GM19193 (cell line): ENCODE results near the gene STARD3.

Source experiments
- POLR2A ChIP-seq: IDR thresholded peaks from 4 replicates; pipeline ENCODE4 v1.6.1; 2011; ENCODE audit not compliant: insufficient read depth, insufficient read length; ENCODE audit errors: extremely low read depth

STARD3 gene

DNA sequence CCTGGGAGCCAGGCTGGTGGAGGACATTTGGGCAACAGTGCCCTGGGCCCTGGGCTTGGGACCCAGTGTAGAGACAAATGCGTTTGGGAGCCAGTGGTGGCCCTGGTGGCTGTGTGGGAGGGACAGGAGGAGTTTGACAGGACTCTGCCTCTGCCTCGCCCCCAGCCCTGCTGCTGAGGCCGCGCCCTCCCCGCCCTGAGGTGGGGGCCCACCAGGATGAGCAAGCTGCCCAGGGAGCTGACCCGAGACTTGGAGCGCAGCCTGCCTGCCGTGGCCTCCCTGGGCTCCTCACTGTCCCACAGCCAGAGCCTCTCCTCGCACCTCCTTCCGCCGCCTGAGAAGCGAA is 16.3 kb downstream of the STARD3 start:
- TF ChIP-seq POLR2A: no peak

DNA sequence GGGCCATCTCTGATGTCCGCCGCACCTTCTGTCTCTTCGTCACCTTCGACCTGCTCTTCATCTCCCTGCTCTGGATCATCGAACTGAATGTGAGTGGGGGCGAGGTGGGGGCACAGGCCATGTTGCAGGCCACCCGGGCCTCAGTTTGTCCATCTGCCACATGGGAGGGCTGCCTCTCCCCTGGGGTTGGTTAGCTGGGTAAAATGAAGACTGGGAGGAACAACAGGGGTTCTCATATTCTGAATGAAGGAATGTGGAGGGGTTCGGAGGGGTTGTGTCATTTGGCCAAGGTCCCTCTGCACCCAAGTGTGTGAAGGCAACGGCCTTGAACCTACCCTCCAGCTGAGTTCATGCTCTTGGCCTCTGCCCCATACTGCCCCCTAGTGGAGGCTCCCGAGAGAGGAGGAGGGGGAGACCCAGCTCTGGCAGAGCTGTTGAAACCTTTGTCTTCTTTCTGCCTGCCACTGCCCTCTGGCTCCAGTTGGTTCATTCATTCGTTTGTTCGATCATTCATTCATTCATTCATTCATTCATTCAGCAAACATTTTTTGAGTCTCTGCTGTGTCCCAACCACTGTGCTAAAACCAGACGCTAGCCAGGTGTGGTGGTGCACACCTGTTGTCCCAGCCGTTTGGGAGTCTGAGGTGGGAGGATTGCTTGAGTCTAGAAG is 16.9 kb downstream of the STARD3 start:
- no peak for TF ChIP-seq POLR2A

DNA sequence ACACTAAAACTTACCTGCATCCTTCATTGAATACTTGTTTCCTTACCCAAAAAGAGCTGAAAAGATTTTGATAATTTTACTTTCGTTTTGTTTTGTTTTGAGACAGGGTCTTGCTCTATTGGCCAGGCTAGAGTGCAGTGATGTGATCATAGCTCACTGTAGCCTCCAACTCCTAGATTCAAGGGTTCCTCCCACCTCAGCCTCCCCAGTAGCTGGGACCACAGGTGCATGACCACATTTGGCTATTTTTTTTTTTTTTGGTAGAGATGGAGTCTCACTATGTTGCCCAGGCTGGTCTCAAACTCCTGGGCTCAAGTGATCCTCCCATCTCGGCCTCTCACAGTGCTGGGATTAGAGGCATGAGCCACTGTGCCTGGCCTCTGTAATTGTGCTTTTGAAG is 18.2 kb downstream of the STARD3 start:
- no peak for TF ChIP-seq POLR2A

DNA sequence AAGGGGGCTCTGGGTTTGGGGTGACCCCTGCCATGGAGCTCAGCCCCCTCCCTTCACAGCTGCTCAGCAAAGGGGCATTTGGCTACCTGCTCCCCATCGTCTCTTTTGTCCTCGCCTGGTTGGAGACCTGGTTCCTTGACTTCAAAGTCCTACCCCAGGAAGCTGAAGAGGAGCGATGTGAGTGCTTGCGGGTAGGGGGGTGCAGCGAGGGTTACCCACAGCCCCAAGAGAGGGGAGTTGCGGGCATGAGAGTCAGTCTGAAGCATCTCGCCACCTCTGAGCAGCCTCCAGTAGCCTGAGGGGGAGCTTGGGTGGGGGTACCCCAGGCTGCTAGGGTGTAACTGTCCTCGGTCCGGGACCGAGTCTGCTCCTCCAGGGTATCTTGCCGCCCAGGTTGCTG is 21.4 kb downstream of the STARD3 start:
- TF ChIP-seq POLR2A: no peak

DNA sequence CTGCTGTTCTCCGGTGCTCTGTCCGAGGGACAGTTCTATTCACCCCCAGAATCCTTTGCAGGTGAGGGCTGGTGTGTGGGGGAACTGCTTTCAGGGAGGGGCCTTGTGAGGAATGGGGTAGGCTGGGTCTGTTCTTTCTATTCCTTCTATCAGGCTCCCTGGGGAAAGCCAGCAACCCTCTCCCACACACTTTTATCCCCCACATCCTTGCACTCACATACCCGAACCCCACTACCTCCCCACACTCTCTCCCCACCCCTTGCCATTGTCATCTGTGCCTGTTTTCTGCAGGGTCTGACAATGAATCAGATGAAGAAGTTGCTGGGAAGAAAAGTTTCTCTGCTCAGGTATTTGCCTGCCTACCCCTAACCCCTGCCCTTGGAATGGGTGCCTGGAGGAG is 21.8 kb downstream of the STARD3 start:
- no peak for TF ChIP-seq POLR2A

DNA sequence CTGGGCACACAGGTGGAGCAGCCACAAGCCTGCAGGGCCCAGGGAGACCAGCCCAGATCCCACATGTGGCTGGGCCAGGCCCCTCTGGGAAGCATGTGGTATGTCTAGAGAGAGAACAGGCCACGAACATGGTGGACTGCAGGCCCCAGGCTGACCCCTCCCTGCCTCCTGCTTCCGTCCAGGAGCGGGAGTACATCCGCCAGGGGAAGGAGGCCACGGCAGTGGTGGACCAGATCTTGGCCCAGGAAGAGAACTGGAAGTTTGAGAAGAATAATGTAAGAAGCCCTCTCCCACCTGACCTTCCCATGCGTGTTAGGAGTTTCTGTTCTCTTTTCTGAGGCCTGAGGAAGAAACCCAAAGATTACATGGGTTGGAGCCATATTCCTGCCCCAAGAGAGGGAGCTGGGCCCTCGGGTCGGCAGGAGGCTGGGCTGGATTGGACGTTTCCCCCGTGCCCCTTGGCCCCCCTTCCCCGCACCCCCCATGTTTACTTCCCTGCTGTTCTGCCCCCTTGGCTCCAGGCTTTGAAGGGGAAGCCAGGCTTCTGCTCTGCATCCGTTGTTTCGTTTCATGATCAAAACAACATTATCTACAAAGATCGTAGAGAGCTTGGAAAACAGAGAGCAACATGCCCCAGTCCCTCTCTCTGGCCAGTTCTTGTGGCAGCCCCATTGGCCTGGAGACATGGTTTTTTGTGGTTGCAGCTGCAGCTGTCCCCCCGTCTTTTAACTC is 22.5 kb downstream of the STARD3 start:
- no peak for TF ChIP-seq POLR2A

DNA sequence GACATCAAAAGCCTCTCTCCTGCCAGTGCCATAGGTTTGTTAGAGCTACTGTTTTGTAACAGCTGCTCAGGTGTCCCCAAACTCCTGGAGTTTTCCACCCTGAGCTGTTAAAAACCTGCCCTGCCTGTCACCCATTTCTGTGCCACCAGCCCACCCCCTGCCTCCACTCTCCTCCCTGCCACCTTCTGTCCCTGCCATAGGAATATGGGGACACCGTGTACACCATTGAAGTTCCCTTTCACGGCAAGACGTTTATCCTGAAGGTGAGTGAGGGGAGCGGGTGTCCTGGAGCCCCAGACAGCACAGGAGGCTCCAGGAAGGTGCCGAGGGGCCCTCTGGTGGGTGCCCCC is 23.0 kb downstream of the STARD3 start:
- TF ChIP-seq POLR2A: no peak

DNA sequence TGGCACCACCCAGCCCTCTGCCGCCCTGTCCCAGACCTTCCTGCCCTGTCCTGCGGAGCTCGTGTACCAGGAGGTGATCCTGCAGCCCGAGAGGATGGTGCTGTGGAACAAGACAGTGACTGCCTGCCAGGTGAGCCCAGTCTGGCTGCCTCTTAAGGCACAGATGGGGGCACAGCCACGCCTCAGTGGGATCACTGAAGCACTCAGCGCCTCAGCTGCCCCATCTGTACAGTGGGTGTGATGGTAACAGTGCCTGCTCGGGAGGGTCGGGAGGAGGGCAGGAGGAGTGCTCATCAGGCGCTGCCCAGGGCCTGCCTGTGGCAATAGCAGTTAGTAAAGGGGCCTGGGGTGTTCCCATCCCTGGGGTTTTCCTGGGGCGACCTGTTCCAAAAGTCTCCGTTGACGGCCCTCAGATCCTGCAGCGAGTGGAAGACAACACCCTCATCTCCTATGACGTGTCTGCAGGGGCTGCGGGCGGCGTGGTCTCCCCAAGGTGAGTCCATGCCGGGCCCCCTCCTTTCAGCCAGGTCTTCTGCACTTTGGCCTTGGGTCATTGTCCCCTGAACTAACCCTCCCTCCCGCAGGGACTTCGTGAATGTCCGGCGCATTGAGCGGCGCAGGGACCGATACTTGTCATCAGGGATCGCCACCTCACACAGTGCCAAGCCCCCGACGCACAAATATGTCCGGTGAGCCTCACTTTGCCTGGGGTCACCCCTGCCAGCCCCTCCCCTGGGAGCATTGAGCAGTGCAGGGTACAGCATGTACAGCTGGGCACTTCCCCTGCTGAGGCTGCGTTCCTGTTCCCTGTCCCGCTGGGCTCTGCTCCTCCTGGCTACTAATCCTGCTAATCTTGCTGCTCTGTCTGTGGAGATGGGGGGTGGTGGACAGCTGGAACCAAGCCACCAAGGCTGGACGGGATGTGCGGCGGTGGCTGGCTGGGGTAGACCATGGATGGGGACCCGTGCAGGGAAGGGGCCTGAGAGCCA is 23.7 kb downstream of the STARD3 start:
- TF ChIP-seq POLR2A: no peak

DNA sequence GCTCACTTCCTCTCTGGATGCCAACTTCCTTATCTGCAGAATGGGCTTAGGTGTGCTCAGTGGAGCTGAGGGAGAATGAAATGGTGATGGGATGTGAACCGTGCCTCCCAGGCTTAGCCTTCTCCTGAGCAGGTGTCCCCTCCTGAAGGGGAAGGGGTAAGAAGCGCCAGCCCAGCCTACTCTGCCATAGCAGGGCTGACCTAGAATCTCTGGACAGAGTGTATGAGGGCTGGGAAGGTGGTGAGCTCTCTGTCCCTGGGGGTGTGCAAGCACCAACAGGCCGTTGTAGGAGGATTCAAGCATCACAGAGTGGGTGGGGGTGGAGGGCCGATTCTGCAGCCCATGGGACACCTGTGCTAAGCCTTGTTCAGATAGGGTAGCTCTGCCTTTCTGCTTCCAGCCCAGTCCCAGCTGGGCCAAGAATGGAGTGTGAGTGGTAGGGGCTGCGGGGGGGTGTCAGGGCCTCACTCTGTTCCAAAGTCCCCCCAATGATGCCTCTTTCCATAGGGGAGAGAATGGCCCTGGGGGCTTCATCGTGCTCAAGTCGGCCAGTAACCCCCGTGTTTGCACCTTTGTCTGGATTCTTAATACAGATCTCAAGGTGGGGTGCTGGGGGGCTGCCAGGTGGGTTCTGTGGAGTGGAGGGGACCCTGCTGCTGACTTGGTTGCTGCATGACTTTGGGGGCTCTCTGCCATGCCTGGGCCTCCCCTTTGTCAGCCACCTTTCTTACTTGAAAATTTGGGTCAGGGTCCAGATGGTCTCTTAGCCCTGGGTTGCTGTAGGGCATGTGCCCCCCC is 25.0 kb downstream of the STARD3 start:
- no peak for TF ChIP-seq POLR2A

DNA sequence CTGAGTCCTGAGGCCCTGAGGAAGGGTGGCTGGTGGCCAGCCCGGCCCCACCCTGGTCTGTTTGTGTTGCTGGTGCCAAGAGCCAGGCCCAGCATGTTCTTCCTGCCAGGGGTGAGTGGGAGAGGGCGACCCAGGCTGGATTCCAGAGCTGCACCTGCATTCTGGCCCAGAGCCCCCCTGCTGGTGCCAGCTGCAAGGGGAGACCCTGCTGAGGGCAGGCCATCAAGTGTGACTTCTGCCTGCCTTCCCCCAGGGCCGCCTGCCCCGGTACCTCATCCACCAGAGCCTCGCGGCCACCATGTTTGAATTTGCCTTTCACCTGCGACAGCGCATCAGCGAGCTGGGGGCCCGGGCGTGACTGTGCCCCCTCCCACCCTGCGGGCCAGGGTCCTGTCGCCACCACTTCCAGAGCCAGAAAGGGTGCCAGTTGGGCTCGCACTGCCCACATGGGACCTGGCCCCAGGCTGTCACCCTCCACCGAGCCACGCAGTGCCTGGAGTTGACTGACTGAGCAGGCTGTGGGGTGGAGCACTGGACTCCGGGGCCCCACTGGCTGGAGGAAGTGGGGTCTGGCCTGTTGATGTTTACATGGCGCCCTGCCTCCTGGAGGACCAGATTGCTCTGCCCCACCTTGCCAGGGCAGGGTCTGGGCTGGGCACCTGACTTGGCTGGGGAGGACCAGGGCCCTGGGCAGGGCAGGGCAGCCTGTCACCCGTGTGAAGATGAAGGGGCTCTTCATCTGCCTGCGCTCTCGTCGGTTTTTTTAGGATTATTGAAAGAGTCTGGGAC is 25.8 kb downstream of the STARD3 start:
- no peak for TF ChIP-seq POLR2A

DNA sequence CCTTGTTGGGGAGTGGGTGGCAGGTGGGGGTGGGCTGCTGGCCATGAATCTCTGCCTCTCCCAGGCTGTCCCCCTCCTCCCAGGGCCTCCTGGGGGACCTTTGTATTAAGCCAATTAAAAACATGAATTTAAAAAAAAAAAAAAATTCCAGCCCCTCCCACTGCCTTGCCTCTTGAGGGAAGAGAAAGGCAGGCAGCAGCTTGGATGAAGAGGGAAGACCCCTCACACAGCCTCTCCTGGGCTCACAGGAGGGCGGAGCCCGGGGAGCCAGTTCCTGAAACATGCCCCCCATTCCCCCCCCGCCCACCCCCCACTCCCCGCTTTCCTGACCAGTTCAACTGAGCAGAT is 26.4 kb downstream of the STARD3 start:
- no peak for TF ChIP-seq POLR2A

DNA sequence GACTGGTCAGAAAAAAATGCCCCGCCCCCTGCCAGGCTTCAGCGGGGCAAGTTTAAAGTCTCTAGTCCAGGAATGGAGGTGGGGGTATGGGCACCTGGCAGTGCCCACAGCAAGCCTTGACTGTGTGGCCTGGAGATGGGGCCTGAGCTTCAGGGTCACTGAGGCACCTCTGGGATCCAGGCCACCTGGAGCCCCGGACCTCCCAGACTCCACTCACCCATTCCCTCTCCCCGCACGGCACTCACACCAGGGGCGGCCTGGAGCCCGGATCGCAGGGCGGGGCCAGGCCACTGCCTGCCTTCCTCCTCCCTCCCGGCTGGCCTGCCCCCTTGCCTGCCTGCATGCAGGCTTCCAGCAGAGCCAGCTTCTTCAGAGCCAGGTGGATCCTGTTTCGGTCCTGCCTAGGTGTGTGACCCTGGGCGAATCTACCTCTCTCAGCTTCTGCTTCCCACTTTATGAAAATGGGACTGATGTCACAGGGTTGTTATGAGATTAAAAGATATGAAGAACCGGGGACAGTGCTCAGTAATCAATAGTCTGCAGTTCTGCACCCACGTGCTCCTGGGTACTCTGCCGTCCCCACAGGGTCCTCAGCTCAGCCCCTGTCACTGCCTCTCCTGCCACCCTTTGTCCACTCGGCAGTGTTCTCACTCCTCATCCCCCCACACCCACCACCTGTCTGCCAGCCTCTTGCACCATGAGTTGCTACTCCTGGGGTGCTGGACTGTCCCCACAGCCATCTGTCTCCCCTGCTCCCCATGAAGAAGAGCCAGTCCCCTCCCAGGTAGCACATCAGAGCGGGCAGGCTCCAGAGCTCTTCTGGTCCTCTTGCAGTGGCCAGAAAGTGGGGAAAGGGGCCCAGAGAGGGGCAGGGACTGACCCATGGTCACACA is 27.0 kb downstream of the STARD3 start:
- no peak for TF ChIP-seq POLR2A
